HG03108 (cell line): ENCODE results near the gene HNRNPR.
"Not testable (repeated sequence)": the region's sequence is repeated elsewhere in the genome, so short reads cannot be mapped to it uniquely, and the experiment has no call there.

Experiments used
- ATAC-seq: cut with Tn5 transposase; IDR thresholded peaks from one replicate; pipeline ENCODE4 v1.9.1; 2021; ENCODE audit warnings: moderate library complexity; ENCODE audit not compliant: unreplicated experiment

Gene HNRNPR

GRCh38 chr1:23344111-23344986 lies at the start of gene HNRNPR:
Gene HNRNPR, minus strand, starts transcription at chr1:23344284. Its CDS starts 3,276 bp downstream, at chr1:23341008.
- ATAC-seq, result peak; percentile 91

- ATAC-seq, result no peak
Observed at GRCh38 chr1:23393706-23394105, 49.6 kb upstream of the HNRNPR start.

DNA sequence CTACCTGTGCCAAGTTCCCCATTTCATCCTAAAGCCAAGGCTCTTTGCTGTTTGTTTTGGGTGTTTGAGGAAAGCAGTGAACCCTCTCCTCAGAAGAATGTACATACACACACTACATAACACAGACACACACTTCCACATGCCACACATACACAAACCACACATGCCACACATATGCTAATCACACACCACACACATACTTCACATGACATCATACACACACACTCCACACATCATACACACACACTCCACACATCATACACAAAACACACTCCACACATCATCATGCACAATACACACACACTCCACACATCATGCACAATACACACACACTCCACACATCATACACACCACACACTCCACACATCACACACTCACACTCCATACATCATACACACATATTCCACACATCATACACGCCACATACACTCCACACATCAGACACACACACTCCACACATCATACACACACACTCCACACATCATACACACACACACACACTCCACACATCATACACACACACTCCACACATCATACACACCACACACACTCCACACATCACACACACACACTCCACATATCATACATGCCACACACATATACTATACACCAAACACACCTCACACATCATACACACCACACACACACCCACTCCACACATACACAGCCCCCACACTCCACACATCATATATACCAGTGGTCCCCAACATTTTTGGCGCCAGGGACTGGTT lies 48.2 kb upstream of the HNRNPR start:
- ATAC-seq, result no peak

- no peak for ATAC-seq
Observed at GRCh38 chr1:23389837-23390321, 45.8 kb upstream of the HNRNPR start.

DNA sequence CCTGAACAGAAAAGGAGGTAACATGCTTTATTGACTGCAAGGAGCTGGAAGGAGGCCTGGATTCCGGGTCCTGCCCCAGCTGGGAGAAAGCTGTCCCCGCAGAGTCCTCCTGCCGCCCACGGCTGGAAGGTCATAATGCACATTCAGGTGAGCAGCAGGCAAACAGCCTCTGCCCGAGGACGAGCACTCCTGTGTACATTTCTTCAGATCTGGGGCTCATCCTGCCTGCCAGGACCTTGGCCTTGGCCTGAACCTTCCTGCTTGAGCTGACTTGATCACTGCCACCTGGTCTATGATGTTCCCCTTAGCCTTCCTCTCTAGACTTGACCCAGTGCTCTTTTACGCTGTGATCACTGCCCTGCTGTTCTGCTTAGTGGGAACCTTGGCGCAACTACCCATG lies 43.4 kb upstream of the HNRNPR start:
- no peak for ATAC-seq

GRCh38 chr1:23385119-23385621 lies 41.1 kb upstream of the HNRNPR start:
- ATAC-seq, result no peak

DNA sequence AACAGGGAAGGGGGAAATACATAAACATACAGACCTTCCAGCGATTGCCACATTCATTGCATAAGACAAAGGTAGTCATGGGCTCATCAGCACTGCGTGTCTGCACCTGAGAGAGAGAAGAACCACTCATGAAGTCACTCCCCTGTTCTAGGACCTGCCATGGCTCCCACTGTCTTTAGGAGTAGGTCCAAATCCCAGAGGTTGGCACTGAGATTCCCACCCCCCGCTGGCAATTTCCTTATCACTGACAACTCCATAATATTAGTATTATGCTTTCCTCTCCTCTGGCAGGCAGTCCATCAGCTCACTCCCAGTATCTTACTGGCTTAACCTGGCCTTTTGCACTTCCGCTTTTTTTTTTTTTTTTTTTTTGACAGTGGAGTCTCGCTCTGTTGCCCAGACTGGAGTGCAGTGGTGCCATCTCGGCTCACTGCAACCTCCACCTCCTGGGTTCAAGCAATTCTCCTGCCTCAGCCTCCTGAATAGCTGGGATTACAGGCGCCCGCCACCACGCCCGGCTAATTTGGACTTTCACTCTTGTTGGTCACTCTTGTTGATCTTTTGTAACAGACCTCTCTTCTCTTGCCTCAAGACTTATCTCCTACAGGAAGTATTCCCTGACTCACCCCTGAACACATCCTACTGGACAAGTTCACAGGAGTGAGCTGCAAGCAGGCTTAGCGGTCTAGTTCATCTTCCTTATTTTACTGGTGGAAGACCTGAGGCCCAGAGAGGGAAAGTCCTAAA lies 40.4 kb upstream of the HNRNPR start:
- no peak for ATAC-seq

DNA sequence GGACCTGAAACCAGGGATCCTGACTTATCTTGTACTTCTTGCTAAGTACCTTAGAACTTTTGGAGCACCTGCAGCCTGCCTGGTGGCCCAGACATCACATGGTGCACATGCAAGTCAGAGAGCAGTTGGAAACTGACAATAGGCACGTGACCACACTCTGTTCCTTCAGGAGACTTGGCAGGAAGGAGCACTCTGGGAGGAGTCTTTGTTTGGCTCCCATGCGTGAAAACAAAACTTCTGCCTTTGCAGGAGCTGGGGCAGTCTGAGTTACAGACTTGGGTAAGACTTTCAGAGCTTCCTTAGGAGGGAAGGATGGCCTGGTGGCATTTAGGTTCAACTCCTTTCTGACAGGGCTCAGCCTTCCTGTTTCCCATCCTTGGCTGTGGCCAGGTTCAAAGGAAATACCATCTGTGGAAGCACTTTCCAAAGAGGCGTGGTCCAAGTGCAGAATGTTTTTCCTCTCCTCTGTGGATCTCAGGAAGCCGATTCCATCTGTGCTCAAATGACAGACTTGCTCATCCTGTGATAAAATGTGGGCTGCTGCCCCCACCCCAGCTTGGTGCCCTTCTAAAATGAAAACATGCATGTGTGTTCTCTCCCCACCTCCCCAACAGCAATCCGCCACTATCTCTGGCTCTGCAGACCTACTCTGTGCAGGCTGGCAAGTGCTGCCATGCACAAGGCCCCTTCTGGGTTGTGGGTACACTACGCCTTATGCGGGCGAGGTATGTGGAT lies 39.7 kb upstream of the HNRNPR start:
- no peak for ATAC-seq

GRCh38 chr1:23381233-23381885 lies 37.3 kb upstream of the HNRNPR start:
- ATAC-seq, result no peak

GRCh38 chr1:23380719-23381118 lies 36.6 kb upstream of the HNRNPR start:
- no peak for ATAC-seq

DNA sequence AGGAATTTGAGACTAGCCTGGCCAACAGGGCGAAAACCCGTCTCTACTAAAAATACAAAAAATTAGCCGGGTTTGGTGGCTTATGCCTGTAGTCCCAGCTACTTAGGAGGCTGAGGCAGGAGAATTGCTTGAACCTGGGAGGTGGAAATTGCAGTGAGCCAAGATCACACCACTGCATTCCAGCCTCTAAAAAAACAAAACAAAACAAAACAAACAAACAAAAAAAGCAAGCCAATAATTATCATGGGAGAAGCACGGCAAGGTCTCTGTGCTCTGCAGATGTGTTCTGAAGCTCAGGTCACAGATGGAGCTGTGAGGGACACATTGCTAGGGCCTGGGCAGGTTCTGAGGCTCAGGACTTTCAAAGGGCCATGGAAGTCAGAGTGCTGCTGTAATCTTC lies 36.2 kb upstream of the HNRNPR start:
- not testable (repeated sequence) for ATAC-seq

DNA sequence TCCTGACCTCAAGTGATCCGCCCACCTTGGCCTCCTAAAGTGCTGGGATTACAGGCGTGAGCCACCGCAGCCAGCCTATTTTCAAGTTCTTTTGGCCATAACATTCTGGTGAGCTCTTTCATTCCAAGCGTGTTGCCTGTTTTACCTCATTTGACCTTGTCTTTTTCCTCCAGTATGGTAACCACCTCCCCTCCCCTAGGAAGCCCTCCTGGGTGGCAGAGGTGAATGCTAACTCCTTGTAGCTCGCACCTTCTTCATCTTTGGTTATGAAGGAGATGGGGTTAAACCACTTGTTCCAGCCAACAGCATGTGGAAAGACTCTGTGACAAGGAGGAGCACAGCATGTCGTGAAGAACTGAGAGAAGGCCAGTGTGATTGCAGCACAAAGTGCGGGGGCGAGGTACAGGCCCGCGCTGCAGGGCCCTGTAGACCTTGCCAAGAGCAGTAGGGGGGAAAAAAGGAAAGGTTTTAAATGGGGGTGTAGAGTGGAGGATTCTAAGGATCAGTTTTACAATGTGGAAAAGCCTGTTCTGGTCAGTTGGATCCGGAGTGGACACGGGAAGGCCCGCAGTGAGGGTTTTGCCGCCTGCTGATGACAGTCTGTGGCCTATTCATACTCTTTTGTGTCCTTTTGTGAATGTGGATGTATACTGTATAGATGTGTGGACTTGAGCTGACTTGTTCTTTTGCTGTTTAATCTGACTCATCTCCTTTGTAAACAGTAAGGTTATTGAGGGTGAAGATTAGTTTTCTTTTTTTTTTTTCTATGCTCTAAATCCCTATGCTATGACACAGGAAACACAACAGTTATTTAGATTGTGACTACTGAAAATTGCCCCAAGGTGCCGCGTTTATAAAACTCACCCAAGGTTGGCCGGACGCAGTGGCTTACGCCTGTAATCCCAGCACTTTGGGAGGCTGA lies 33.1 kb upstream of the HNRNPR start:
- no peak for ATAC-seq

DNA sequence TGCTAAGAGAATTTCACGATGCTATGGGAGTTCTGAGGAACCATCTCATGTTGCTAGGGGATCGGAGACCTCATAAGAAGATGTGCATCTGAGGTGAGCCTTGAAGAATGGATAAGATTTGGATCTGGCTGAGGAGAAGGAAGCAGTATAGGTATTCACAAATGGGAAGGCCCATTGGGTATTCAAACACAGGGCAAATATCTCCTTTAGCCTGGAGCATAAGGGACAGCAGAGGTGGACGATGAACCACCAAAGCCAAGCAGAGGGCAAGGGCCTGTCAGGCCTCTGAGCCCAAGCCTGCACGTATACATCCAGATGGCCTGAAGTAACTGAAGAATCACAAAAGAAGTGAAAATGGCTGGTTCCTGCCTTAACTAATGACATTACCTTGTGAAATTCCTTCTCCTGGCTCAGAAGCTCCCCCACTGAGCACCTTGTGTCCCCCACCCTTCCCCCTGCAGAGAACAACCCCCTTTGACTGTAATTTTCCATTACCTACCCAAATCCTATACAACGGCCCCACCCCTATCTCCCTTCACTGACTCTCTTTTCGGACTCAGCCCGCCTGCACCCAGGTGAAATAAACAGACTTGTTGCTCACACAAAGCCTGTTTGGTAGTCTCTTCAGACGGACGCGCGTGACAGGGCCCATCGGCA lies 30.1 kb upstream of the HNRNPR start:
- ATAC-seq, result not testable (repeated sequence)

DNA sequence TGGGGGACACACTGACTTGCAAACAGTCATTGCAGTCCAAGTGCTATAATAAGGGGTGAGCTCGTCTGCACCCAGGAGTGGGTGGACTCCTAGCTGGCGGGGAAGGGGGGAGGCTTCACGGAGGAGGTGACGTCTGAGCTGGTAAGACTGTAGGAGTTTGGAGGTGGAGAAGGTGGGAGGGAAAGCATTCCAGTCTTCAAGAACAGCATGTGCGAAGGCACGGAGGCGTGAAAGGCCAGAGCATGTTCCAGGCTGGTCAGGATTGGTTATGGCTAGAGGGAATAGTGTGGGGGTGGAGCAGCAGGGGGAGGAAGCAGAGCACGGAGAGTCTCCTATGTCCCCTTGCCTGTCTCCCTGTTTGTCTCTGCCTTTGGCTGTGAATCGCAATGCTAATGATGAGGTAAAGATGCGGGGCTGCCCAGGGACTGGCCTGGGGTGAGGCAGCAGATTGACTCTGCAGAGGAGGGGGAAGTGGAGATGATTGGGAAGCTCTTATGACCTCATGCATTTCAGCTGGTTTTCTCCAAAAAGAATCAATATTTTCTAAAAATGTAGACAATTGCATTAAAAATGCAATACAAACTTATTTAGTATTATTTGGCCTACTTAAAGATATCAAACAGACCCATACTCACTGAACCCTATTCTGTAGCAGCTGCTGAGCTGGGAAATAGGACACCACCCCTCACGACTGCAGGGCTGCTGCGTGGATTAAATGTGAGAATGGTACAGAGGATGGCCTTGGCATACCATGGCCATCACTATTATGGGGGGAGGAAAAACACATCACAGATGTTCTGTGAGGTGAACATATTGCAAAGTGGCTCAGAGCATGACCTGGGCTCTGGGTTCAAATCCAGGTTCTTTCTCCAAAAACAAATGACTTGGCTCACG lies 28.1 kb upstream of the HNRNPR start:
- no peak for ATAC-seq

DNA sequence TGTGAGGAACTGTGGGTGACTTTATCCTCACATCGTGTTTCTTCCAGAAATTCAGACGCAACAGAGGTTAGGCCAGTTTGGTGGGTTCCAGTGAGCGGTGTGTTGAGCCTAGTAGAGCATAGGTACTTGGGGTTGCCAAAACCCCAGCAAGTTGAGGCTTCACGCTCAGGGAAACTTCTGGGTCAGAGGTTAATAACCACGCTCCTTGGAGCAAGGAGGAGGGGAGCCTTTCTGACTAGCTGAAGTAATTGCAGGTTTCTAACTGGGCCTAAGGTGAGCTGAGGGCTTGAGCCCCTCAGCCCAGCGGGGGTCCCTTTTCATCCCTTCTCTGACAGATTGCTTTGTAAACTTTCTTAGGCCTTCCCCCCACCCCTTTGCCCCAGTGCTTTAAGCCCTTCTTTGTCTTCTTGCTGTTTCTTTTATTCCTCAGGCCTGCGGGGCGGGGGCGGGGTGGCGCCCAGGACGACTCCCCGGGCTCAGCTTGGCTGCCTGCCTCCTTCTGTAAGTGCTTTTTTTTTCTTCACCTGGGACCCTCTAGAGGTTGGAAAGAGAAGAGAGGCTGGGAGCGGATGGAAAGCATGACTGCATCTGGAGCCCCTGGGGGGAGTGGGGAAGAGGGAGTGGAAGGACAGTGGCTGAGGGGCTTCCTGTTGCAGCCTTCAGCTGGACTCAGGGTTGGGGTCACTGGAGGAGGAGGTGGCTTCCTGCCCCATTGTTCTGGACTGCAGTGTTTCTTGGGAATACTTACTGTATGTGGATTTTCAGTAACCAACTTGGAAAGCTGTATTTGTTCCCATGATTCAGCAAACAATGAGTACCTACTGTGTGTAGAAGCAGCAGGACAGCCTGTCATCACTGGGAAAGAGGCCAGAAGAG lies 26.9 kb upstream of the HNRNPR start:
- ATAC-seq, result no peak

DNA sequence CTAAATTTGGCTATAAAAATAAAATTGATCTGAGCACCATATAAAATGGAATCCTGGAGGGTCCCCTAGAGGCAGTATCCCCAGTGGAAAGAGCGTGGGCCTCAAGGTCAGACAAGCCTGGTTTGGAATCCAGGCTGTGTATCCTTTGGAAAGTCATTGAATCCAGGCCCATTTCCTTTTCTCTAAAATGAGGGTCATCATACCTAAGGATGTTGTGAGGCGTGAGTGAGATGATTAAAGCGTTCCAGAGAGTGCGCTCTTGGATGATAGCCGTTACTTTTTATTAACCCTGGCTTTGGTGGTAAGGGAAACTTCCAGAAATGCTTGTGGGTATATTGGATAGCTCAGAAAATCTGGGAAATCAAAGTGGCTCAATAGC lies 26.2 kb upstream of the HNRNPR start:
- ATAC-seq, result no peak
